NT2/D1 (cell line): Measurements from ENCODE around the gene PASK.
"Not testable (repeated sequence)": the region's sequence is repeated elsewhere in the genome, so short reads cannot be mapped to it uniquely, and the experiment has no call there.

ENCODE experiments used
- DNase-seq: peaks from one replicate; pipeline ENCODE4 v3.0.0-alpha.2; 2011; ENCODE audit warnings: low read depth, low spot score
- H3K27me3 ChIP-seq: 2 replicates; pipeline ENCODE4 v1.6.0; 2011; ENCODE audit warnings: mild to moderate bottlenecking; ENCODE audit not compliant: insufficient read length, insufficient read depth
- H3K36me3 ChIP-seq: 2 replicates; pipeline ENCODE4 v1.6.1; 2011; ENCODE audit warnings: mild to moderate bottlenecking, low read length, mixed read lengths; ENCODE audit not compliant: insufficient read depth, insufficient read length
- H3K4me1 ChIP-seq: 2 replicates; pipeline ENCODE4 v1.5.1; 2011; ENCODE audit not compliant: insufficient read depth, insufficient read length
- H3K4me3 ChIP-seq: 2 replicates; pipeline ENCODE4 v1.5.1; 2011; ENCODE audit warnings: low read depth; ENCODE audit not compliant: insufficient read length
- H3K9ac ChIP-seq: 2 replicates; pipeline ENCODE4 v1.6.0; 2011; ENCODE audit warnings: low read depth; ENCODE audit not compliant: insufficient read length
- H3K9me3 ChIP-seq: 2 replicates; pipeline ENCODE4 v1.5.1; 2011; ENCODE audit warnings: mild to moderate bottlenecking, low read length; ENCODE audit not compliant: insufficient read depth
- SUZ12 ChIP-seq: IDR thresholded peaks from 2 replicates; pipeline ENCODE4 v1.6.1; 2011; ENCODE audit not compliant: insufficient read length, insufficient read depth; ENCODE audit errors: extremely low read depth
- YY1 ChIP-seq: IDR thresholded peaks from 2 replicates; pipeline ENCODE4 v1.6.1; 2011; ENCODE audit not compliant: insufficient read length, insufficient read depth
- ZNF274 ChIP-seq: IDR thresholded peaks from 2 replicates; pipeline ENCODE4 v1.6.1; 2011; ENCODE audit warnings: mild to moderate bottlenecking, low read depth, low read length

Gene PASK

DNA sequence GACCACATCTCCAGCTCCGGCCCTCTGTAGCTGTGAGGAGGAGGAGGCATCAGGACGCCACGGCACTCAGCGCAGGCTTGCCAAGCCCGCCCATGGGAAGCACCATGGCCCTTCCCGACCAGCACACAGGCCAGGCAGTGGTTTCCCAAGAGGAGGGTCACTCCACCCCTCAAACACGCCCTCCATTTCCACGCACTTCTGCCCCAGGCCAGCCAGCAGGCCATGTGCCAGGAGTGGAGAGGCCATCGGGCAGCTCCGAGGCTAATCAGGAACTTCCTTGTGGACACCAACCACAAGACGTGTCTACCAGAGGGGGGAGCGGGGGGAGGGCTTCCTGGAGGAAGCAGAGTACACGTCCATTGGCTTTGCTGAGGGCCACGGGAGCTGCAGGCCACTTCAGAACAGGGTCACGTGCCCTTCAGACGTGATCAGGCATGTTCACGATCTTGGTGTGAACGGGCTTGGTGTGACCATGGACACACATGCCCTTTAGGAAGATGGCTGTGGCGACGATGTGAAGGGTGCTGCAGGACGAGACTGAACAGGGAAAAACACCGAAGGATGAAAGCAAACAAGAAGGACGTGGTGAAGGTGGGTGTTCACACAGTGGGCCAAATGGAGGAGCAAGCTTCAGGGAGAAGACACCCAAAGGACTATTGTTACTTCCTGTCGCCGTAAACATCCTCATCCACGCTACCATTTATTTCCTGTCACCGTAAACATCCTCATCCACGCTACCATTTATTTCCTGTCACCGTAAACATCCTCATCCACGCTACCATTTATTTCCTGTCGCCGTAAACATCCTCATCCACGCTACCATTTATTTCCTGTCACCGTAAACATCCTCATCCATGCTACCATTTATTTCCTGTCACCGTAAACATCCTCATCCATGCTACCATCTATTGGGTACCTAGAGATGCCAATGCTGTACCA lies 40.7 kb downstream of the PASK start:
- no peak overlapping the region for H3K9ac ChIP-seq
- no peaks in the 10 kb centered on the region for H3K27me3 ChIP-seq
- DNase-seq = no peak
- no peak for TF ChIP-seq SUZ12
- no peak for TF ChIP-seq ZNF274
- TF ChIP-seq YY1 = no peak
- peaks cover 43% of the 10 kb centered on the region for H3K36me3 ChIP-seq
- H3K4me1 ChIP-seq = no peaks in the 10 kb centered on the region
- no peaks in the 10 kb centered on the region for H3K9me3 ChIP-seq
- H3K4me3 ChIP-seq = no peak overlapping the region

GRCh38 chr2:241107031-241107783 lies 42.1 kb downstream of the PASK start:
- Histone ChIP-seq H3K9me3 (no peaks in the 10 kb centered on the region), H3K4me1 (no peaks in the 10 kb centered on the region), H3K9ac (no peak overlapping the region), H3K27me3 (no peaks in the 10 kb centered on the region), H3K4me3 (no peak overlapping the region), H3K36me3 (peaks cover 37% of the 10 kb centered on the region)
- TF ChIP-seq SUZ12 (no peak), YY1 (no peak), ZNF274 (no peak)
- DNase-seq = no peak

DNA sequence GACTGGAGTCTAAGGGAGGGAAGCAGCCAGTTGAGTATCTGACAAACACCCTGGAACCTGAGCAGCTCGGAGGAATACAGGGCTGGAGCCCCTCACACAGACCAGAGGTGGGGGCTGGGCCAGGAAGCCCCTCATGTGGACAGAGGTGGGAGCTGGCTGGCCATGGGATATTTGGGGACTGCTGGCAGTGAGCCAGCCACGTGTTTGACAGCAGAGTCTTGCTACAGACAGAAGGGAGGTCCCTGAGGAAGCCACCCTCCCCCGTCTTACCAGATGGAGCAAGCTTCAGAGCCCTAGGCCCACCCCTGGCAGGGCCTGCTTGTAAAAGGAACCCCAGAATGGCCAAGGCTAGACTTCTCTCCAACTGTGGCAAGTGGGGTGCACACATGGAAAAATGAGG lies 43.6 kb downstream of the PASK start:
- Histone ChIP-seq H3K36me3 (peaks cover 28% of the 10 kb centered on the region), H3K4me1 (peaks cover 3% of the 10 kb centered on the region), H3K27me3 (no peaks in the 10 kb centered on the region), H3K9ac (no peak overlapping the region), H3K4me3 (no peak overlapping the region), H3K9me3 (no peaks in the 10 kb centered on the region)
- TF ChIP-seq SUZ12 (no peak), YY1 (no peak), ZNF274 (no peak)
- no peak for DNase-seq

GRCh38 chr2:241104611-241105010 lies 44.7 kb downstream of the PASK start:
- H3K9ac ChIP-seq, DNase-seq: not testable (repeated sequence)
- peaks cover 39% of the 10 kb centered on the region for H3K36me3 ChIP-seq

DNA sequence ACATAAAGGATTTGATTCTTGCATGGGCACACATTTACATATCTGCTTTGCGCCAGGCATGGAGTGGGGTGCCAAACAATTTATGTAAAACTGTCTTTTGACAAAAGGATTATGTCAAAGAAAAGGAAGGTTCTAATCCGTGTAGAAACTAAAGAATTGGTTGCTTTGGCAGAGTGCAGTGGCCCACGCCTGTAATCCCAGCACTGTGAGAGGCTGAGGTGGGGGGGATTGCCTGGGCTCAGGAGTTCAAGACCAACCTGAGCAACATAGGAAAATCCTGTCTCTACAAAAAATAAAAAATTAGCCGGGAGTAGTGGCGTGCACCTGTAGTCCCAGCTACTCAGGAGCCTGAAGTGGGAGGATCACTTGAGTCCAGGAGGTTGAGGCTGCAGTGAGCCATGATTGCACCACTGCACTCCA lies 46.1 kb downstream of the PASK start:
- no peak for TF ChIP-seq YY1
- no peak for TF ChIP-seq SUZ12
- no peak for TF ChIP-seq ZNF274
- H3K9me3 ChIP-seq = no peaks in the 10 kb centered on the region
- H3K27me3 ChIP-seq = no peaks in the 10 kb centered on the region
- H3K9ac ChIP-seq = peak overlapping the region; percentile 98
- DNase-seq = no peak
- peak overlapping the region; percentile 99 for H3K4me3 ChIP-seq
- peaks cover 47% of the 10 kb centered on the region for H3K36me3 ChIP-seq
- peaks cover 3% of the 10 kb centered on the region for H3K4me1 ChIP-seq

More at GRCh38 chr2:241104611-241105010, 44.7 kb downstream of the PASK start:
- H3K4me3 ChIP-seq, H3K4me1 ChIP-seq, H3K27me3 ChIP-seq, H3K9me3 ChIP-seq: not testable (repeated sequence)

GRCh38 chr2:241102239-241102803 lies 47.0 kb downstream of the PASK start, which contains the start of gene MTERF4:
TSS of gene MTERF4 (minus strand) at chr2:241102287. CDS start at chr2:241102273, 14 bp downstream.
- no peaks in the 10 kb centered on the region for H3K27me3 ChIP-seq
- H3K4me1 ChIP-seq = peaks cover 3% of the 10 kb centered on the region
- TF ChIP-seq SUZ12 (no peak), YY1 (peak; percentile 73)
- DNase-seq = peak; percentile 78
- peak within 1 kb of the TSS; percentile 98 for H3K9ac ChIP-seq
- H3K36me3 ChIP-seq = peaks cover 48% of the 10 kb centered on the region
- H3K4me3 ChIP-seq = peak within 1 kb of the TSS; percentile 99
- H3K9me3 ChIP-seq = no peaks in the 10 kb centered on the region

DNA sequence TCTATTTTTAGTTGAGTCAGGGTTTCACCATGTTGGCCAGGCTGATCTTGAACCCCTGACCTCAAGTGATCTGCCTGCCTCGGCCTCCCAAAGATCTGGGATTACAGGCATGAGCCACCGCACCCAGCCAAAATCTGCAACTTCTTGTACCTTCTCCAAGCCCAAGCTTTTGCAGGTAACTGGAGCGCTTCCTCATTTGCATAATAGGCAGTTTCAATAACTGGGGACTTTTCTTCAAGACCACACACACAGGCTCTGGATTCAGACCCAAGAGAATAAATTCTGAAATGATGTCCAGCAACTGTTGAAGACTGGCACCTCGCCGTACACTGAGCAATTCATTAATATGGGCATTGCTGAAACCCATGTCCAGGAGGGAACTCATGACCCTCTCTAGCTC lies 50.0 kb downstream of the PASK start:
- Histone ChIP-seq H3K9me3 (no peaks in the 10 kb centered on the region), H3K4me1 (peaks cover 5% of the 10 kb centered on the region), H3K36me3 (peaks cover 58% of the 10 kb centered on the region), H3K4me3 (no peak overlapping the region), H3K27me3 (no peaks in the 10 kb centered on the region), H3K9ac (no peak overlapping the region)
- no peak for DNase-seq
- TF ChIP-seq YY1 (no peak), SUZ12 (no peak), ZNF274 (no peak)
